Retinal pigment epithelial cell (primary cell): ENCODE results near the gene CDH13.

Experiments used
- DNase-seq: peaks from one replicate; pipeline ENCODE4 v3.0.0-alpha.2; 2010; ENCODE audit warnings: low read depth
- H3K4me3 ChIP-seq: 2 replicates; pipeline ENCODE4 v1.5.1; 2011; ENCODE audit warnings: mild to moderate bottlenecking, low read length, control low read depth, moderate library complexity
- CTCF ChIP-seq: conservative IDR thresholded peaks from 2 replicates; pipeline ENCODE4 v1.5.1; 2011; ENCODE audit warnings: low read depth, low read length, control low read depth, inconsistent platforms

Gene CDH13

GRCh38 chr16:82805866-82806265, 179.1 kb downstream of the CDH13 start:
- H3K4me3 ChIP-seq: no peak overlapping the region
- DNase-seq: no peak
- no peak for TF ChIP-seq CTCF

GRCh38 chr16:82807311-82807710, 180.5 kb downstream of the CDH13 start:
- DNase-seq: no peak
- H3K4me3 ChIP-seq: no peak overlapping the region
- no peak for TF ChIP-seq CTCF

GRCh38 chr16:82808036-82808435, 181.3 kb downstream of the CDH13 start:
- no peak overlapping the region for H3K4me3 ChIP-seq
- no peak for TF ChIP-seq CTCF
- no peak for DNase-seq

- no peak overlapping the region for H3K4me3 ChIP-seq
- no peak for DNase-seq
- no peak for TF ChIP-seq CTCF
Measured at GRCh38 chr16:82810077-82810476, 183.3 kb downstream of the CDH13 start.

GRCh38 chr16:82814059-82814458, 187.3 kb downstream of the CDH13 start:
- no peak for TF ChIP-seq CTCF
- no peak overlapping the region for H3K4me3 ChIP-seq
- DNase-seq: no peak

GRCh38 chr16:82819286-82819685, 192.5 kb downstream of the CDH13 start:
- no peak for DNase-seq
- no peak overlapping the region for H3K4me3 ChIP-seq
- TF ChIP-seq CTCF: no peak

- no peak for TF ChIP-seq CTCF
- no peak overlapping the region for H3K4me3 ChIP-seq
- DNase-seq: no peak
Measured at GRCh38 chr16:82820855-82821254, 194.1 kb downstream of the CDH13 start.
